ENCODE data around the gene TMEM119.
"Not testable (repeated sequence)": the region's sequence is repeated elsewhere in the genome, so short reads cannot be mapped to it uniquely, and the experiment has no call there.

The TMEM119 gene

GRCh38 chr12:108563136-108563803 lies 34.6 kb downstream of the TMEM119 start:
- peak; percentile 54 for DNase-seq

DNA sequence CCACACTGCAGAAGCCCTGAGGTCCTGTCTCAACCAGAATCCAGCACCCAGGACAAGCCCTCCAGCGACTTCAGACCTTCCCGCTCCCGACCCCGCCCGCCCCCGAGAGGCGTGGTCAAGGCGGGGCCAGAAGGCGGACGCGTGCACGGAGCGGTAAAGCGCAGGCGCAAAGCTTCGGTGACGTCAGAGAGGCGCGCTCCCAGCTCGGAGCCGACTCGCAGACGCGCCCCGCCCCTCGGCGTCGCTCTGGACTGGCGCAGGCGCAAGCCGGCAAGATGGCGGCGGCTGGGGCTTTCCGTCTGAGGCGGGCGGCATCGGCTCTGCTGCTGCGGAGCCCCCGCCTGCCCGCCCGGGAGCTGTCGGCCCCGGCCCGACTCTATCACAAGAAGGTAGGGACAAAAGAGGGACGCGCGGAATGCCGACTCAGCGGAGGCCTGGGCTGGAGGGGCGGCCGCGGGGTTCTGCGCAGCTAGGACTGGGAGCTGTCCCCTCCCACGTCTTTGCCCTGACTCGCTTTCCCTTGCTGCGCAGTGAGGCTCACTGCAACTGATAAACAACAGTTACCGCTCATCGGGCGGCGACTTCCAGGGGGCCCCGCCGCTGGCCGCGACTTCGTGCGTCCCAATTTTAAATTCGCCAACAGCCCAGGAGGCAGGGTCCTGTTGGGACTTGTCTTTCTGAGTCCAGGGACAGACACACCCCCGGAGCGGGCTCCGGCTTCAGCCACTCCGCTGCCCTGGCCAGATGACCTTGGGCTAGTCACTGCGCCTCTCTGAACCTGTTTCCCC lies 35.3 kb downstream of the TMEM119 start, which contains the start of gene ISCU:
ISCU (plus strand) TSS at position 249 of the 788 bp plus-strand sequence; CDS start at position 276, 27 bp downstream.
- DNase-seq = peak; percentile 92

GRCh38 chr12:108561852-108562347 lies 36.0 kb downstream of the TMEM119 start:
- no peak for DNase-seq

DNA sequence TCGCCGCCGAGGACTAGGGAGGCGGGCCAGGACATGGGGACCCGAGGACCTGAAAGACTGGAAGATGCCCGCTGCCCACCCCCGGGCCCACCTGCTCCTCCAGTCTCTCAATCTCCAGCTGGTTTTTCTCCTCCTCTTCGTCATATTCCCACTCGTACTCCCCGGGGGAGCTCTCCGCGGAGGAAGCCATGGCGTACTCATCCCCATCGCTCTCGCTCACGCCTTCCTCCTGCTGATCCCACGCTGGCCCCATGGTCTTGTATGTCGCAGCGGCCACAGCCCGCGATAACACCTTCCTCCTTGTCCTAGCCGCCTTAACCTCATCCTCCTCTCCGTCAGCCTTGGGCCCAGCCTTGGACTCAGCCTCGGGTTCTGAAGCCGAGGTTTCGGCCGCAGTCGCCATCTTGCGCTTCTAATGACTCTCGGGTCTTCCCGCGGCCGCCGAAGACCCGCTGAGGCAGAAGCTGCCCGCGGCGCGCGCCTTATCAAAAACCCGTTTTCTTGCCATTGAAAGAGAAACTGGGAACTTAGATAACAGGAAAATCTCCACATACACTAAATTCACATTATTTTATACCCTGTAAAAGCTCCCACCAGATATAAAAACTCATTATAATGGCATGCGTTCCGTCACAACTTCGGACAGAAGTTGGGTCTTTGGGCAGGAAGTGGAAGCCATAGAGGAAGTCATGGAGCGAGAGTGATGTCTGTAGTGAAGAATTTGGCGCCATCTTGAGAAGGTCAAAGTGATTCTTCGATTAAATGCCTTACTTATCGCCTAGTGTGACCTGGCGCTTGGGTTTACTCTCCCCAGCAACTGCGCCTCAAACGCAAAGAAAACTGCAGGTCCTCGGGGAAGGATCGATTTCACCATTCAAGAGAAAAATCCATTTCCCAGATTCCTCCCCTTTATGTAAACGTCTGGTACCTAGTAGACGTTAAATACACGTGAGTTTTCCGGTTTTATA lies 36.8 kb downstream of the TMEM119 start, which contains the start of gene SART3:
SART3 (minus strand) TSS at position 422 of the 968 bp plus-strand sequence; CDS start at position 403, 19 bp downstream.
- peak; percentile 90 for DNase-seq

GRCh38 chr12:108560321-108560721 lies 37.6 kb downstream of the TMEM119 start:
- DNase-seq = no peak

GRCh38 chr12:108559748-108560147 lies 38.1 kb downstream of the TMEM119 start:
- DNase-seq = no peak

DNA sequence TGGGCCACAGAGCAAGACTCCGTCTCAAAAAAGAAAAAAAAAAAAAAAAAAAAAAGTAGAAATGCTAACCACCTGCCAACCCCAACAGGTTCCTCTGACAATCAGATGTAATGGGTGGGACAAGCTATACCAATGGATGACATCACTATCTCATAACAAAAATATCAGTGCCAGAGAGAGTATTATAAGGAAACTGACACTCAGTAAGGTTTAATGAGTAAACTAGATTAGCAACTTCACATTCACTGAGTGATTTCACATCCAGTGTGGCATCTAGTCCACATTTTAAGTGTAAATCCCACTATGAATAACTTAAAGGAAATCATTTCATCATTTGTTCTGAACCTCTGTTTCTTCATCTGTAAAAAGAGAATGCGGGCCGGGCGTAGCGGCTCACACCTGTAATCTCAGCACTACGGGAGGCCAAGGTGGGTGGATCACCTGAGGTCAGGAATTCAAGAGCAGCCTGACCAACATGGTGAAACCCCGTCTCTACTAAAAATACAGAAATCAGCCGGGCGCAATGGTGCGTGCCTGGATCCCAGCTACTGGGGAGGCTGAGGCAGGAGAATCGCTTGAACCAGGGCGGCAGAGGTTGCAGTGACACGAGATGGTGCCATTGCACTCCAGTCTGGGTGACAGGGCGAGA lies 38.8 kb downstream of the TMEM119 start:
- no peak for DNase-seq

DNA sequence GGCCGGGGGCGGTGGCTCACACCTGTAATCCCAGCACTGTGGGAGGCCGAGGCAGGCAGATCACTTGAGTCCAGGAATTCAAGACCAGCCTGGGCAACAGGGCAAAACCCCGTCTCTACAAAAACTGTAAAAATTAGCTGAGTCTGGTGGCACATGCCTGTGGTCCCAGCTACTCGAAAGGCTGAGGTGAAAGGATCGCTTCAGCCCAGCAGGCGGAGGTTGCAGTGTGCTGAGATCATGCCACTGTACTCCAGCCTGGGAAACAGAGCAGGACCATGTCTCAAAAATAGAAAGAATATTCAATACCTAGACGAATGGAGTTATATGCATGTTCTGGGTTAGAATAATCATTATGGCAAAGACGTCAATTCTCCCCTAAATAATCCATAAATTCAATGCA lies 42.5 kb downstream of the TMEM119 start:
- not testable (repeated sequence) for DNase-seq

GRCh38 chr12:108553799-108554198 lies 44.1 kb downstream of the TMEM119 start:
- DNase-seq = no peak

DNA sequence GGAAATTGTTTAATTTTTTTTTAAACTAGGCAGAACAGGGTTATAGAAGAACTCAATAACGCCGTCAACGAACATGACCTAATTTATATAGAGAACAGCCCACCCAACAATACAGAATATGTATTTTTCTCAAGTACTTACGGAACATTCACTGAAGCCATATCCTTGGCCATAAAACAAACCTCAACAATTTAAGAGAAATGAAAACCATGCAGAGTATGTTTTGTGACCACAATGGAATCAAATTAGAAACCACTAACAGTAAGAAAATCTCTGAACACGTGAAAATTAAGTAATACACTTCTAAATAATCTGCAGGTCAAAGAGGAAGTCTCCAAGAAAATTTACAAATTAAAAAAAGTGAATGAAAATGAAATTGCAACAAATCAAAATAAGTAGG lies 46.3 kb downstream of the TMEM119 start:
- DNase-seq = no peak

- DNase-seq = no peak
Observed at GRCh38 chr12:108548954-108549521, 48.8 kb downstream of the TMEM119 start.

DNA sequence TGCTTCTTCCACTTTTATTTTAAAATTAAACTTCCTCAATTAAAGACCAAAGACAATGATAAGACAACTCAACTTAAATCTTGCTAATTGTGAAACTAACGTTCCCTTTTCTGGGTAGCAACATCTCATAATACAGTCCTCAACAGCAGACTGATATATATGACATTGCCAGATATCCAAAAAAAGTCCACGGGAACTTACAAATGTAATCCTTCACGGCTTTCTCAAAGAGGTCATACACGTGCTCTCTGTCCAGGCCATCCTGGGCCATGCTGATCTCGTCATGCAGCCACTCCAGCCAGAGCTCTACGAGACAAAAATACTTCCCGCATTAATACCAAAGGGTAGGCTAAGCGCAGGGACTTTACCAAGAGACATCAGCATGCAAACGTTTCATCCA lies 50.2 kb downstream of the TMEM119 start:
- DNase-seq = no peak

- DNase-seq = no peak
Observed at GRCh38 chr12:108543652-108544051, 54.2 kb downstream of the TMEM119 start.

DNA sequence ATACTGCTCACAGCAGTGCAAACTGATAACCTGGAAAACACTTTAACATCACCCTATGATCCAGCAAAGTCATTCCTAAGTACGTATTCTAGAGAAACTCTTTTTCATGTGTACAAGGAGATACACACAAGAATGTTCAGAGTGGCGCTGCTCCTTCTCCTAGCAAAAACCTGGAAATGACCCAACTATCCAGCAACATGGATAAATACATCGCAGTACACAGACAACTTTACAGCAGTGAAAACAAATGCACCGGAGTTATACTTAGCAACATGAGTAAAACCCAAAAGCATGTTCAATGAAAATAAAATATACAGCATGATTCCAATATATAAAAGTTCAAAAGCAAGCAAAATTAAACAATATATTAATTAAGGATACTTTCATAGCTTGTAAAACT lies 55.6 kb downstream of the TMEM119 start:
- DNase-seq = no peak
